Left lobe of liver (tissue), 2 donors: Measurements from ENCODE around the gene ZDHHC6. TPM values are rescaled to one million over a fixed set of nuclear protein-coding genes. Genes with fewer than 3 reads are reported as not detected.
"Not testable (repeated sequence)": the region's sequence is repeated elsewhere in the genome, so short reads cannot be mapped to it uniquely, and the experiment has no call there.

Experiments used
- ATAC-seq: fragments of 200-7000 bp; cut with Tn5 transposase; one replicate; pipeline ENCODE4 v1.9.1; 2020; ENCODE audit warnings: mild to moderate bottlenecking, moderate library complexity
- DNase-seq: peaks from one replicate; pipeline ENCODE4 v3.0.0-alpha.2; 2020; ENCODE audit warnings: low spot score
- total RNA-seq: library from RNA; stranded (reverse); gene quantifications from one replicate; pipeline ENCODE4 v1.2.1, GENCODE V29; 2021
- donor health status: DM: no; HTN: no; CAD: no; lungs with moderate emphysema.
- donor health status: DM: no; HTN: yes; CAD: no.

ZDHHC6 gene
- total RNA-seq, 1 donor from 2014 or later = 11.4 TPM

DNA sequence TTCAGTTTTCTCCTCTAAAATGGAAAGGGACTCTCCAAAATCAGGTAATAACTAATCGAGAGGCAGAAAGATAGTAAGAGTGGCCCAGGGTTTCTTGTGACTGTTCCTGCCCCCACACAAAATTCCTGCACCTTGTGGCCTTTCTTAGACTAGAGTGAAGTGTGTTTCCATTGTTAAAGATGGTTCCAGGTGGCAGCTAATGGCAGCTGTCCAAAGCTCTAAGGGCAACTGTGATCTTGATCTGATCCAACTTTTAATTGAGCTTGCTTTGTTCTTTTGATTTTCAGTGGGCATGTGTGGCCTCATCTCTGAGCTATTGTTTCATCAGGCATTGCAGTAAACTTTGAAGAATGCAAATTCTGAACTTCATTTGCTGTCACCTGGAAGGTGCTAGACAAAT, 53.4 kb downstream of the ZDHHC6 start:
- ATAC-seq = no peak

GRCh38 chr10:112390125-112390703, 56.5 kb downstream of the ZDHHC6 start:
- no peak for ATAC-seq
- no peak for DNase-seq

More for the DNA sequence above, 53.4 kb downstream of the ZDHHC6 start:
- no peak for DNase-seq

DNA sequence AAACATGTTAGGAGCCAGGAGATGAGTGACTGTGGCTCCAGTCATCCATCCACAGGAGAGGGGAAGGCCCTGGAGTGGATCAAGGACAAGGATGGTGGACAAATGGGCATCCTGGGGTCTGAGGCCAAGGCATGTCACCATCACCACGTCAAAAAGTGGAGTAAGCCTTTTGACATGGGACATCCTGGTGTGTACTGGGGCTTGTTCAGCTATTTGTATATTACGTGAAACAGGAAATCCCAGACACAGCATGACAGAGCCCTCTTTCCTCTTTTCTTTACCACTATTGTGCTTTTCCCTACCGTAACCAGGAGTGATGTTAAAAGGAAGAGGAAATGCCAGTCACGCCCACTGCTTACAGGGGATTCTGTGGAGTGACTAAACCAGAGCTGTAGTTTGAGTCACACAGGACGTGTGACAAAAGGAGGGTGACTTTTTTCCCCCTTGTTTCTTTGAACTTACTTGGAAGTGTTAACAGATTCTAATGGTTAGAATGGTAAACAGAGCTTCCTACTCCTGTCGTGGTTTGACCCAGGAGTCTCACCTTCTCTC, 57.4 kb downstream of the ZDHHC6 start:
- DNase-seq (no peak), ATAC-seq (peak; percentile 14)

- DNase-seq (no peak), ATAC-seq (peak; percentile 35)
Measured at GRCh38 chr10:112388548-112388947, 58.2 kb downstream of the ZDHHC6 start.

- ATAC-seq = not testable (repeated sequence)
Measured at GRCh38 chr10:112388056-112388455, 58.7 kb downstream of the ZDHHC6 start.

DNA sequence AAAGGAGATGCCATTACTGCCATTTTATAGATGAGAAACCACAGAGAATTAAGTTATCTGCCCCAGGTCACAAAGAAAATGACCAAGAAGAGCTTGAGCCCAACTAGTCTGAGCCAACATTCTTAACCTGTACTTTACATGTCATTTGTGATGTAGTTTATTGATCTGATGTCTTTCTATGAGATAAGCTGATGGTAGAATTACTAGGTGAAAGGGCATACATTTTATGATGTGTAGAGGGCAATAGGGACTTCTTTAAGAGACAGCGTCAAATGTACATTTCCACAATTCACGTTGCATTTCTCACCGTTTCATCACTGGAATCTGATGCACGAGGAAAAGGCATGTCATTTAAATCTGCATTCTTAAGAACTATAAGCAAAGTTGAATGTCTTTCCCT, 61.5 kb downstream of the ZDHHC6 start:
- no peak for ATAC-seq

More at GRCh38 chr10:112388056-112388455, 58.7 kb downstream of the ZDHHC6 start:
- DNase-seq = not testable (repeated sequence)

GRCh38 chr10:112384141-112384540, 62.6 kb downstream of the ZDHHC6 start:
- ATAC-seq = no peak
- no peak for DNase-seq

More for the DNA sequence above, 61.5 kb downstream of the ZDHHC6 start:
- no peak for DNase-seq

- peak; percentile 72 for ATAC-seq
- DNase-seq = no peak
Measured at GRCh38 chr10:112383325-112383724, 63.4 kb downstream of the ZDHHC6 start.

DNA sequence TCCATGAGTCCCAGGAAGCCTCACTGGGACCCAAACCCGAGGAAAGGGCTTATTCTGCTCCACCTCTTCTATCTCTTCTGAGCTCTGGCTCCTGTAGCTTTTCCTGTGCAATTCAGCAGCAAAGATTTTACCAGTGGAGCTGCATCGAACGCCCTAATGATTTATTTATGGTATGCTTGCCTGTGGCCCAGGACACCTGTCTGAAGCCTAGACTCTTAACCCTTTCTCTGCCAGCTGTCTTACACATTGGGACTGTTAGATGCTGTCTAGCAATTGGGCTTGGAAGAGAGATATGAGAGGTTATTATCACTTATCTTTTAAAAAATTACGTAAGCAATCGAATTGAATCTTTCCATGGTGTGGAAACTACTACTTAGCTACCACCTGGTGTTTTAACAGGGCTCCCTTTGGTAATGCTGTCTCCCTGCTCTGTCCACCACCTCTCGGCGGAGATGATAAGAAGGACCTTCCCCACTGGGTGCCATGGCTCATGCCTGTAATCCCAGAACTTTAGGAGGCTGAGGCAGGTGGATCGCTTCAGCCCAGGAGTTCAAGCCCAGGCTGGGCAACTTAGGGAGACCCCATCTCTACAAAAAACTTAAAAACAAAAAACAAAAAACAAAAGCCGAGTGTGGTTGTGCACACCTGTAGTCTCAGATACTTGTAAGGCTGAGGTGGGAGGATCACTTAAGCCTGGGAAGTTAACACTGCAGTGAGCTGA, 64.0 kb downstream of the ZDHHC6 start:
- ATAC-seq = peak; percentile 4
- no peak for DNase-seq

Other genes starting within 250 kb of the ZDHHC6 start
- 0.13 TPM for gene TECTB, start 163.5 kb downstream of the ZDHHC6 start, total RNA-seq
- 61.7 TPM for gene ACSL5, start 72.8 kb downstream of the ZDHHC6 start, total RNA-seq
- 9.9 TPM for gene VTI1A, start 301 bp upstream of the ZDHHC6 start, total RNA-seq